Measurements from ENCODE around the gene AP1S1.

DNA sequence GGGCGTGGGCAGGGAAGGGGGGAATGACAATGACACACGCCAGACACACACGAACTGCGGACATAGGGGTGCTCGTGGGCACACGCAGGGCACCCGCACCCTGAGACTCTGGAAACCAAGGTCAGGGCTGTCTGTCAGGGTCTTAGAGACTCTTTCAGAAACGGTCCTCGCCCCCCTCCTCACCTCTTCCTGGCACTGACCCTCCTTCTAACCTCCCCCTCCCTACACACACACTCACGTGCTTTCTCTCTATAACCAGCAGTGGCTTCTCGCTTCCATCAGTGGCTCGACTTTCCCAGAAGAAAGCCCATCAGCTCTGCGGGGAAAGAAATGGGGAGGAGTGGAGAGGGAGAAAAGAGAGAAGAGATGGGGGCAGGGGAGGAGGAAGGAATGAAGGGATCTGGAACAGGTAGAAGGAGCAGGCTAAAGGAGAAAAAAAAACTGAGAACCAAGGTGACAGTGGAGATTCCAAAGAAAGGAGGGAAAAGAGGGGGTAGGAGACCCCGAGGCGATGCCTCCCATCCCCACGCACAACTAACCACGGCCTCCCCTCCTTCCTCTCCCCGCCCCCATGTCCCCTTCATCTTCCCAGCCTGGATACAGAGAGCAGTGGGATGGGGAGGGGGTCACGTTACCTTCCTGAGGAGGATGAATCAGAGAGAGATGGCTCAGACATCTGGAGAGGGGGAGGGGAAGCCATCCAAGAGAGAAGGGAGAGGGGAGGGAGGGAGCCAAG lies 12.8 kb downstream of the AP1S1 start:
- TF ChIP-seq, protein P1, sequence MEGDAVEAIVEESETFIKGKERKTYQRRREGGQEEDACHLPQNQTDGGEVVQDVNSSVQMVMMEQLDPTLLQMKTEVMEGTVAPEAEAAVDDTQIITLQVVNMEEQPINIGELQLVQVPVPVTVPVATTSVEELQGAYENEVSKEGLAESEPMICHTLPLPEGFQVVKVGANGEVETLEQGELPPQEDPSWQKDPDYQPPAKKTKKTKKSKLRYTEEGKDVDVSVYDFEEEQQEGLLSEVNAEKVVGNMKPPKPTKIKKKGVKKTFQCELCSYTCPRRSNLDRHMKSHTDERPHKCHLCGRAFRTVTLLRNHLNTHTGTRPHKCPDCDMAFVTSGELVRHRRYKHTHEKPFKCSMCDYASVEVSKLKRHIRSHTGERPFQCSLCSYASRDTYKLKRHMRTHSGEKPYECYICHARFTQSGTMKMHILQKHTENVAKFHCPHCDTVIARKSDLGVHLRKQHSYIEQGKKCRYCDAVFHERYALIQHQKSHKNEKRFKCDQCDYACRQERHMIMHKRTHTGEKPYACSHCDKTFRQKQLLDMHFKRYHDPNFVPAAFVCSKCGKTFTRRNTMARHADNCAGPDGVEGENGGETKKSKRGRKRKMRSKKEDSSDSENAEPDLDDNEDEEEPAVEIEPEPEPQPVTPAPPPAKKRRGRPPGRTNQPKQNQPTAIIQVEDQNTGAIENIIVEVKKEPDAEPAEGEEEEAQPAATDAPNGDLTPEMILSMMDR (optimal IDR thresholded peaks at IDR 0.05 in 1 of 3, IDR thresholded peaks at IDR 0.05 in 1 of 3, conservative IDR thresholded peaks at IDR 0.05 in 1 of 3; ENCODE audit: extremely low read depth in 1 of 3, insufficient read depth in 2 of 3, low read length in 3 of 3), result no peak
- TF ChIP-seq EZH2 (IDR thresholded peaks at IDR 0.05; ENCODE audit: low read length), result no peak

Measured in keratinocyte (primary cell).